ENCODE data around the gene NAPSA.
"Not testable (repeated sequence)": the region's sequence is repeated elsewhere in the genome, so short reads cannot be mapped to it uniquely, and the experiment has no call there.

NAPSA gene

DNA sequence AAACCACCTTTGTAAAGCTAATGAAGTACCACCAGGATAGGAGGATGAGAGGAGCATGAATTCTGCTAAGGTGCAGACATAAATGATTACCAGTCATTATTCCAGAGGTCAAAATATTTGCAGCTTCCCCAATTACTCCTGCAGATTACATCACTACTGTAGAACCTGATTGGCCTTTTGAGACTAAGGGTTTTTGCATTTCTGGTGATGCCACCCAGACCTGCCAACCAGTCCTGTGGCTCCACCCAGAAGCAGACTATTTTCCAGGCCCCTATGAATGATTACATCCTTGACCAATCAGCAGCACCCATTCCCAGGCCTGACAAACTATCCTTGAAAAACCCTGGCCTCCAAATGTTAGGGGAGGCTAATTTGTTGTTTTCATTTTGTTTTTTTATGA lies 25.1 kb downstream of the NAPSA start:
- no peak overlapping the region for H3K27ac ChIP-seq
- H3K4me3 ChIP-seq (ENCODE audit: low read depth, low read length): no peak overlapping the region
- H3K4me2 ChIP-seq (ENCODE audit: low read length): no peak overlapping the region
- no peak overlapping the region for H3K9ac ChIP-seq
- no peaks in the 10 kb centered on the region for H3K9me3 ChIP-seq (ENCODE audit: control insufficient read depth, low read length)
- H3K79me2 ChIP-seq: no peaks in the 10 kb centered on the region
- no peaks in the 10 kb centered on the region for H3K4me1 ChIP-seq
- TF ChIP-seq CTCF (IDR thresholded peaks at IDR 0.05): no peak
- no peaks in the 10 kb centered on the region for H3K27me3 ChIP-seq (ENCODE audit: control insufficient read depth, insufficient read depth, low read length)
- H3K36me3 ChIP-seq (ENCODE audit: control insufficient read depth, insufficient read depth, low read length): no peaks in the 10 kb centered on the region
- no peak overlapping the region for H2AFZ ChIP-seq

DNA sequence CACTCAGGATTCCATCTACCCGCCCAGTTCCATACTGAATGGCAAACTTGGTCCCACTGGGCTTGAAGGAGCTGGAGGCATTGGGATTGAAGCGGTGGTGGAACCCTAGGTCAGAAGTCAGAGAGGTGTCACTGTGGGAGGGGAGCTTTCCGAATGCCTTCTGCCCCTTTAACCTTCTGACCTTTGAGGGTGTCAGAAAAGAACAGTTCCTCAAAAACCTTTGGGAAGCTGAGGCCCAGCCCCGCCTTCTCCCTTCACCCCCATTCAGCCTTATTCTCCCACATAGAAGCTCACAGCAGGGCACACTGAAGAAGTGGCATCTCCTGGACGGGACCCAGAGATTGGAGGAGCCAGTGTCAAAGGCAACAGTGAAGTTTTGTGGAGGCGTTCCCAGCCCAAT lies 28.4 kb downstream of the NAPSA start:
- H2AFZ ChIP-seq; H3K79me2 ChIP-seq; H3K4me2 ChIP-seq (ENCODE audit: low read length); H3K9me3 ChIP-seq (ENCODE audit: control insufficient read depth, low read length); H3K36me3 ChIP-seq (ENCODE audit: control insufficient read depth, insufficient read depth, low read length); H3K27me3 ChIP-seq (ENCODE audit: control insufficient read depth, insufficient read depth, low read length); H3K9ac ChIP-seq; H3K4me3 ChIP-seq (ENCODE audit: low read depth, low read length); H3K4me1 ChIP-seq; H3K27ac ChIP-seq: not testable (repeated sequence)

DNA sequence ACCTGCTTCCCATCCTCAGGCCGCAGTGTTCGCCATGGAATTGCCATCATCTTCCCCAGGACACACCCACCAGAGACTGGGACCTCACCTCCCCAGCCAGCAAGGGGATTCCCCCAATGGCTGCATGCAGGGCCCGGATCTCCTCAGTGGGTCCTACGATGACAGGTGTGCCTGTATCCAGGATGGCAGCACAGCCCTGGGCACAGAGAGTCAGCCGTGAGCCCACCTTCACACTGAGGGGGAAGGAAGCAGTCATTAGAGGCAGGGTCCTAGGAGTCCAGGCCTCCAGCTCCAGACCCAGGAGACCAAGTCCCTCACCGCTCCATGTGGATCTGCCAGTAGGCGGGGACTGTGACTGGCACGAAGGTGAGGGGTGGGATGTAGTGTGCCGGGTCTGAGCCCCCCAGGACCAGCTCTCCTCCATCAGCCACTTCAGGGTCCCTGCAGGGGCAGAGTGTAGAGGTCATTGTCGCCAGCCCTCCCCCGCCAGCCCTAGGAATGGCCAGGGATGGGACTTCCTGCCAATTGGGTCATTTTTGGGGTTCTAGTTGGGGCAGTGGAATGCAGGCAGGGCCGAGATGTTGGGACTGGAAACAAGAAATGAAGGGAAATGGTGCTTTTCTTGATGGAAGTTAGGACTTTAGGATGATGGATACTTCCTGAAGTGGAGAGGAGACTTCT lies 30.6 kb downstream of the NAPSA start:
- no peak overlapping the region for H3K27ac ChIP-seq
- H3K4me1 ChIP-seq: peaks cover 11% of the 10 kb centered on the region
- no peaks in the 10 kb centered on the region for H3K9me3 ChIP-seq (ENCODE audit: control insufficient read depth, low read length)
- no peaks in the 10 kb centered on the region for H3K36me3 ChIP-seq (ENCODE audit: control insufficient read depth, insufficient read depth, low read length)
- TF ChIP-seq CTCF (IDR thresholded peaks at IDR 0.05): no peak
- H3K4me2 ChIP-seq (ENCODE audit: low read length): no peak overlapping the region
- H3K79me2 ChIP-seq: peaks cover 3% of the 10 kb centered on the region
- H3K27me3 ChIP-seq (ENCODE audit: control insufficient read depth, insufficient read depth, low read length): no peaks in the 10 kb centered on the region
- H3K9ac ChIP-seq: no peak overlapping the region
- H2AFZ ChIP-seq: no peak overlapping the region
- H3K4me3 ChIP-seq (ENCODE audit: low read depth, low read length): no peak overlapping the region

- TF ChIP-seq CTCF (IDR thresholded peaks at IDR 0.05): peak; percentile 8
- Histone ChIP-seq H3K27ac (peak overlapping the region; percentile 99), H3K4me3 (ENCODE audit: low read depth, low read length) (peak overlapping the region; percentile 98), H3K27me3 (ENCODE audit: control insufficient read depth, insufficient read depth, low read length) (no peaks in the 10 kb centered on the region), H3K4me2 (ENCODE audit: low read length) (peak overlapping the region; percentile 98), H3K9ac (peak overlapping the region; percentile 41), H2AFZ (peak overlapping the region; percentile 96), H3K4me1 (peaks cover 11% of the 10 kb centered on the region), H3K9me3 (ENCODE audit: control insufficient read depth, low read length) (no peaks in the 10 kb centered on the region), H3K36me3 (ENCODE audit: control insufficient read depth, insufficient read depth, low read length) (no peaks in the 10 kb centered on the region), H3K79me2 (peaks cover 3% of the 10 kb centered on the region)
Observed at GRCh38 chr19:50333737-50334617, 31.5 kb downstream of the NAPSA start.

- H3K36me3 ChIP-seq (ENCODE audit: control insufficient read depth, insufficient read depth, low read length): no peaks in the 10 kb centered on the region
- H3K4me1 ChIP-seq: peaks cover 11% of the 10 kb centered on the region
- peak overlapping the region; percentile 33 for H3K9ac ChIP-seq
- no peaks in the 10 kb centered on the region for H3K9me3 ChIP-seq (ENCODE audit: control insufficient read depth, low read length)
- no peak for TF ChIP-seq CTCF (IDR thresholded peaks at IDR 0.05)
- H3K4me2 ChIP-seq (ENCODE audit: low read length): peak overlapping the region; percentile 98
- H3K4me3 ChIP-seq (ENCODE audit: low read depth, low read length): peak overlapping the region; percentile 98
- peak overlapping the region; percentile 99 for H3K27ac ChIP-seq
- no peaks in the 10 kb centered on the region for H3K27me3 ChIP-seq (ENCODE audit: control insufficient read depth, insufficient read depth, low read length)
- peak overlapping the region; percentile 96 for H2AFZ ChIP-seq
- H3K79me2 ChIP-seq: peaks cover 3% of the 10 kb centered on the region
Observed at GRCh38 chr19:50333235-50333736, 32.2 kb downstream of the NAPSA start.

All from parathyroid adenoma (tissue), 2 donors.